ENCODE results near the gene ABCC4. TPM values are rescaled to one million over a fixed set of nuclear protein-coding genes. Genes with fewer than 3 reads are reported as not detected.

Gene ABCC4
- total and polyA plus RNA-seq, 2 experiments from 2014 or later = 4.3 to 12.2 TPM

DNA sequence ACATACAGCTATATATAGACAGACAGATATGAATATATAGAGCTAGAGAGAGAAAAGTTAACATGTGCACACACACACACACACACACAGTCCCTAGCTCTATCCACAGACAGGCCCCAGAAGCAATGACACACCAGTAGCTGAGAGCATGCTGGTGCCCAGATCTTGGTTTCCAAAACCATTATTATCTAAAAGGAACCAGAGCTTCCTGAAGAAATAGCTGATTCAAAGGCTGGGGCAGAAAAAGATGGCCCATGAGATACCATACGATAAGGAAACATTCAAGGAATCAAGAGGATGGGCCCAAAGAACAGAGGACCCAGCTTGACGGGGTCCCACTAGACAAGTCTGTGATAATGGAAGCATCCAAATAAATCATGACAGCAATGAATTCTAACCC is 53.4 kb downstream of the ABCC4 start:
- H4K20me1 ChIP-seq (replicated peaks; ENCODE audit: insufficient read depth) = no peaks in the 10 kb centered on the region
- DNase-seq (ENCODE audit: low spot score) (no peak), ATAC-seq (no peak)
- no peaks in the 10 kb centered on the region for H3K36me3 ChIP-seq (ENCODE audit: insufficient read depth)
- H3K79me2 ChIP-seq (replicated peaks; ENCODE audit: insufficient read depth) = no peaks in the 10 kb centered on the region
- Mint-ChIP-seq H3K27me3 (ENCODE audit: insufficient read depth, low read depth, poor library complexity) (no peaks in the 10 kb centered on the region), H3K4me3 (no peak overlapping the region), H3K4me1 (no peaks in the 10 kb centered on the region; the same call in 2 of the 3 replicates), H3K27ac (no peak overlapping the region), H3K9me3 (no peaks in the 10 kb centered on the region), H3K36me3 (ENCODE audit: low read depth) (no peaks in the 10 kb centered on the region)
- no peaks in the 10 kb centered on the region for H3K27me3 ChIP-seq (ENCODE audit: insufficient read depth)
- H3K27ac ChIP-seq (ENCODE audit: low read depth) = no peak overlapping the region
- H3K4me2 ChIP-seq = no peak overlapping the region
- no peak for TF ChIP-seq JUNB (IDR thresholded peaks at IDR 0.05; ENCODE audit: unreplicated experiment)
- TF ChIP-seq CREB1 (CRISPR knock-in tag; IDR thresholded peaks at IDR 0.05; ENCODE audit: low read depth) = no peak
- no peak for TF ChIP-seq NANOG (IDR thresholded peaks at IDR 0.05; ENCODE audit: borderline replicate concordance)
- H3F3A ChIP-seq (replicated peaks; ENCODE audit: low read depth) = no peaks in the 10 kb centered on the region
- no peaks in the 10 kb centered on the region for H3K4me1 ChIP-seq (ENCODE audit: insufficient read depth)
- H3K9me2 ChIP-seq (ENCODE audit: insufficient read depth) = no peaks in the 10 kb centered on the region
- no peak overlapping the region for H2AFZ ChIP-seq
- H3K4me3 ChIP-seq = no peak overlapping the region

DNA sequence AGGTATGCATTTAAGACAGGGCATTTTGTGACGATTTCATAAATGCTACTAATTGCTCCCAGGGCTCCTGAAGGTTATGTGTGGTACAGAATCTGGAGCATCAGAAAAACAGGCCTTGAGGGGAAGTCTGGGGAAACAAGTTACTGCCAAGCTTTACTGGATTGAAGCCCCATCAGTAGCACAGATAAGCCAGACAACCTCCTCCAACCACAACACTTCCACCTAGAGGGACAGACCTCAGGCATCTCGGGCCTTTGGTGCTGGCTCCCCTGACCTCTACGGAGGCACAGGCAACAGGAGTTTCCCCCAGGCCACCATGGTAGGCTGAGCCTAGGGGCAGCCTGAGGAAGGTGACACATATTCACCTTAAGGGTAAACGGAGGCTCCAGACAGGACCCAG is 54.1 kb downstream of the ABCC4 start:
- no peak overlapping the region for H3K27ac Mint-ChIP-seq
- TF ChIP-seq JUNB (IDR thresholded peaks at IDR 0.05; ENCODE audit: unreplicated experiment) (no peak), EZH2phosphoT487 (IDR thresholded peaks at IDR 0.05; ENCODE audit: unreplicated experiment) (no peak), ZNF114 (CRISPR knock-in tag; IDR thresholded peaks at IDR 0.05) (no peak), STAT1 (IDR thresholded peaks at IDR 0.05; ENCODE audit: unreplicated experiment) (no peak), NANOG (IDR thresholded peaks at IDR 0.05; ENCODE audit: borderline replicate concordance) (no peak), EZH2 (IDR thresholded peaks at IDR 0.05; ENCODE audit: low read depth, unreplicated experiment) (no peak), POLR2AphosphoS5 (IDR thresholded peaks at IDR 0.05; ENCODE audit: low read depth) (no peak), ZNF331 (CRISPR knock-in tag; IDR thresholded peaks at IDR 0.05; ENCODE audit: low read depth) (no peak)
- TF ChIP-seq, protein P1, sequence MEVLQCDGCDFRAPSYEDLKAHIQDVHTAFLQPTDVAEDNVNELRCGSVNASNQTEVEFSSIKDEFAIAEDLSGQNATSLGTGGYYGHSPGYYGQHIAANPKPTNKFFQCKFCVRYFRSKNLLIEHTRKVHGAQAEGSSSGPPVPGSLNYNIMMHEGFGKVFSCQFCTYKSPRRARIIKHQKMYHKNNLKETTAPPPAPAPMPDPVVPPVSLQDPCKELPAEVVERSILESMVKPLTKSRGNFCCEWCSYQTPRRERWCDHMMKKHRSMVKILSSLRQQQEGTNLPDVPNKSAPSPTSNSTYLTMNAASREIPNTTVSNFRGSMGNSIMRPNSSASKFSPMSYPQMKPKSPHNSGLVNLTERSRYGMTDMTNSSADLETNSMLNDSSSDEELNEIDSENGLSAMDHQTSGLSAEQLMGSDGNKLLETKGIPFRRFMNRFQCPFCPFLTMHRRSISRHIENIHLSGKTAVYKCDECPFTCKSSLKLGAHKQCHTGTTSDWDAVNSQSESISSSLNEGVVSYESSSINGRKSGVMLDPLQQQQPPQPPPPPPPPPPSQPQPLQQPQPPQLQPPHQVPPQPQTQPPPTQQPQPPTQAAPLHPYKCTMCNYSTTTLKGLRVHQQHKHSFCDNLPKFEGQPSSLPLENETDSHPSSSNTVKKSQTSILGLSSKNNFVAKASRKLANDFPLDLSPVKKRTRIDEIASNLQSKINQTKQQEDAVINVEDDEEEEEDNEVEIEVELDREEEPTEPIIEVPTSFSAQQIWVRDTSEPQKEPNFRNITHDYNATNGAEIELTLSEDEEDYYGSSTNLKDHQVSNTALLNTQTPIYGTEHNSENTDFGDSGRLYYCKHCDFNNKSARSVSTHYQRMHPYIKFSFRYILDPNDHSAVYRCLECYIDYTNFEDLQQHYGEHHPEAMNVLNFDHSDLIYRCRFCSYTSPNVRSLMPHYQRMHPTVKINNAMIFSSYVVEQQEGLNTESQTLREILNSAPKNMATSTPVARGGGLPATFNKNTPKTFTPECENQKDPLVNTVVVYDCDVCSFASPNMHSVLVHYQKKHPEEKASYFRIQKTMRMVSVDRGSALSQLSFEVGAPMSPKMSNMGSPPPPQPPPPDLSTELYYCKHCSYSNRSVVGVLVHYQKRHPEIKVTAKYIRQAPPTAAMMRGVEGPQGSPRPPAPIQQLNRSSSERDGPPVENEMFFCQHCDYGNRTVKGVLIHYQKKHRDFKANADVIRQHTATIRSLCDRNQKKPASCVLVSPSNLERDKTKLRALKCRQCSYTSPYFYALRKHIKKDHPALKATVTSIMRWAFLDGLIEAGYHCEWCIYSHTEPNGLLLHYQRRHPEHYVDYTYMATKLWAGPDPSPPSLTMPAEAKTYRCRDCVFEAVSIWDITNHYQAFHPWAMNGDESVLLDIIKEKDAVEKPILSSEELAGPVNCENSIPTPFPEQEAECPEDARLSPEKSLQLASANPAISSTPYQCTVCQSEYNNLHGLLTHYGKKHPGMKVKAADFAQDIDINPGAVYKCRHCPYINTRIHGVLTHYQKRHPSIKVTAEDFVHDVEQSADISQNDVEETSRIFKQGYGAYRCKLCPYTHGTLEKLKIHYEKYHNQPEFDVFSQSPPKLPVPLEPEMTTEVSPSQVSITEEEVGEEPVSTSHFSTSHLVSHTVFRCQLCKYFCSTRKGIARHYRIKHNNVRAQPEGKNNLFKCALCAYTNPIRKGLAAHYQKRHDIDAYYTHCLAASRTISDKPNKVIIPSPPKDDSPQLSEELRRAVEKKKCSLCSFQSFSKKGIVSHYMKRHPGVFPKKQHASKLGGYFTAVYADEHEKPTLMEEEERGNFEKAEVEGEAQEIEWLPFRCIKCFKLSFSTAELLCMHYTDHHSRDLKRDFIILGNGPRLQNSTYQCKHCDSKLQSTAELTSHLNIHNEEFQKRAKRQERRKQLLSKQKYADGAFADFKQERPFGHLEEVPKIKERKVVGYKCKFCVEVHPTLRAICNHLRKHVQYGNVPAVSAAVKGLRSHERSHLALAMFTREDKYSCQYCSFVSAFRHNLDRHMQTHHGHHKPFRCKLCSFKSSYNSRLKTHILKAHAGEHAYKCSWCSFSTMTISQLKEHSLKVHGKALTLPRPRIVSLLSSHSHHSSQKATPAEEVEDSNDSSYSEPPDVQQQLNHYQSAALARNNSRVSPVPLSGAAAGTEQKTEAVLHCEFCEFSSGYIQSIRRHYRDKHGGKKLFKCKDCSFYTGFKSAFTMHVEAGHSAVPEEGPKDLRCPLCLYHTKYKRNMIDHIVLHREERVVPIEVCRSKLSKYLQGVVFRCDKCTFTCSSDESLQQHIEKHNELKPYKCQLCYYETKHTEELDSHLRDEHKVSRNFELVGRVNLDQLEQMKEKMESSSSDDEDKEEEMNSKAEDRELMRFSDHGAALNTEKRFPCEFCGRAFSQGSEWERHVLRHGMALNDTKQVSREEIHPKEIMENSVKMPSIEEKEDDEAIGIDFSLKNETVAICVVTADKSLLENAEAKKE (CRISPR knock-in tag; IDR thresholded peaks at IDR 0.05) = no peak
- TF ChIP-seq, protein P2, sequence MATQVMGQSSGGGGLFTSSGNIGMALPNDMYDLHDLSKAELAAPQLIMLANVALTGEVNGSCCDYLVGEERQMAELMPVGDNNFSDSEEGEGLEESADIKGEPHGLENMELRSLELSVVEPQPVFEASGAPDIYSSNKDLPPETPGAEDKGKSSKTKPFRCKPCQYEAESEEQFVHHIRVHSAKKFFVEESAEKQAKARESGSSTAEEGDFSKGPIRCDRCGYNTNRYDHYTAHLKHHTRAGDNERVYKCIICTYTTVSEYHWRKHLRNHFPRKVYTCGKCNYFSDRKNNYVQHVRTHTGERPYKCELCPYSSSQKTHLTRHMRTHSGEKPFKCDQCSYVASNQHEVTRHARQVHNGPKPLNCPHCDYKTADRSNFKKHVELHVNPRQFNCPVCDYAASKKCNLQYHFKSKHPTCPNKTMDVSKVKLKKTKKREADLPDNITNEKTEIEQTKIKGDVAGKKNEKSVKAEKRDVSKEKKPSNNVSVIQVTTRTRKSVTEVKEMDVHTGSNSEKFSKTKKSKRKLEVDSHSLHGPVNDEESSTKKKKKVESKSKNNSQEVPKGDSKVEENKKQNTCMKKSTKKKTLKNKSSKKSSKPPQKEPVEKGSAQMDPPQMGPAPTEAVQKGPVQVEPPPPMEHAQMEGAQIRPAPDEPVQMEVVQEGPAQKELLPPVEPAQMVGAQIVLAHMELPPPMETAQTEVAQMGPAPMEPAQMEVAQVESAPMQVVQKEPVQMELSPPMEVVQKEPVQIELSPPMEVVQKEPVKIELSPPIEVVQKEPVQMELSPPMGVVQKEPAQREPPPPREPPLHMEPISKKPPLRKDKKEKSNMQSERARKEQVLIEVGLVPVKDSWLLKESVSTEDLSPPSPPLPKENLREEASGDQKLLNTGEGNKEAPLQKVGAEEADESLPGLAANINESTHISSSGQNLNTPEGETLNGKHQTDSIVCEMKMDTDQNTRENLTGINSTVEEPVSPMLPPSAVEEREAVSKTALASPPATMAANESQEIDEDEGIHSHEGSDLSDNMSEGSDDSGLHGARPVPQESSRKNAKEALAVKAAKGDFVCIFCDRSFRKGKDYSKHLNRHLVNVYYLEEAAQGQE (IDR thresholded peaks at IDR 0.05; ENCODE audit: unreplicated experiment) = no peak
- TF ChIP-seq, protein P3, sequence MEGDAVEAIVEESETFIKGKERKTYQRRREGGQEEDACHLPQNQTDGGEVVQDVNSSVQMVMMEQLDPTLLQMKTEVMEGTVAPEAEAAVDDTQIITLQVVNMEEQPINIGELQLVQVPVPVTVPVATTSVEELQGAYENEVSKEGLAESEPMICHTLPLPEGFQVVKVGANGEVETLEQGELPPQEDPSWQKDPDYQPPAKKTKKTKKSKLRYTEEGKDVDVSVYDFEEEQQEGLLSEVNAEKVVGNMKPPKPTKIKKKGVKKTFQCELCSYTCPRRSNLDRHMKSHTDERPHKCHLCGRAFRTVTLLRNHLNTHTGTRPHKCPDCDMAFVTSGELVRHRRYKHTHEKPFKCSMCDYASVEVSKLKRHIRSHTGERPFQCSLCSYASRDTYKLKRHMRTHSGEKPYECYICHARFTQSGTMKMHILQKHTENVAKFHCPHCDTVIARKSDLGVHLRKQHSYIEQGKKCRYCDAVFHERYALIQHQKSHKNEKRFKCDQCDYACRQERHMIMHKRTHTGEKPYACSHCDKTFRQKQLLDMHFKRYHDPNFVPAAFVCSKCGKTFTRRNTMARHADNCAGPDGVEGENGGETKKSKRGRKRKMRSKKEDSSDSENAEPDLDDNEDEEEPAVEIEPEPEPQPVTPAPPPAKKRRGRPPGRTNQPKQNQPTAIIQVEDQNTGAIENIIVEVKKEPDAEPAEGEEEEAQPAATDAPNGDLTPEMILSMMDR (conservative IDR thresholded peaks at IDR 0.05; ENCODE audit: low read depth in 2 of 2) = no peak

More for the DNA sequence above, 54.1 kb downstream of the ABCC4 start:
- Mint-ChIP-seq H3K4me1 (no peaks in the 10 kb centered on the region; the same call in 2 of the 3 replicates), H3K36me3 (ENCODE audit: low read depth) (no peaks in the 10 kb centered on the region), H3K4me3 (no peak overlapping the region), H3K27me3 (ENCODE audit: insufficient read depth, low read depth, poor library complexity) (no peaks in the 10 kb centered on the region), H3K9me3 (no peaks in the 10 kb centered on the region)
- H3K4me2 ChIP-seq = no peak overlapping the region
- DNase-seq (ENCODE audit: low spot score) (no peak), ATAC-seq (no peak)
- no peaks in the 10 kb centered on the region for H4K20me1 ChIP-seq (replicated peaks; ENCODE audit: insufficient read depth)
- H3K36me3 ChIP-seq (ENCODE audit: insufficient read depth) = no peaks in the 10 kb centered on the region
- no peaks in the 10 kb centered on the region for H3F3A ChIP-seq (replicated peaks; ENCODE audit: low read depth)
- no peaks in the 10 kb centered on the region for H3K27me3 ChIP-seq (ENCODE audit: insufficient read depth)
- no peaks in the 10 kb centered on the region for H3K4me1 ChIP-seq (ENCODE audit: insufficient read depth)
- no peak overlapping the region for H2AFZ ChIP-seq
- H3K9me2 ChIP-seq (ENCODE audit: insufficient read depth) = no peaks in the 10 kb centered on the region
- H3K79me2 ChIP-seq (replicated peaks; ENCODE audit: insufficient read depth) = no peaks in the 10 kb centered on the region
- H3K4me3 ChIP-seq = no peak overlapping the region
- no peak overlapping the region for H3K27ac ChIP-seq (ENCODE audit: low read depth)
